Caco-2 (cell line): ENCODE data around the gene H6PD. TPM values are rescaled to one million over a fixed set of nuclear protein-coding genes. Genes with fewer than 3 reads are reported as not detected.
A peak's percentile ranks its signal among the peaks of the same experiment; 100 is the strongest.

Experiments
- BruUV-seq: library from RNA; stranded (reverse); fragments of 400-500 nt; replicated peaks from 2 replicates; lab custom pipeline; 2021; lab: Mats Ljungman, UMichigan
- CTCF ChIA-PET: fragments of 300-600 bp; sonication (Branson Sonifier 250); formaldehyde crosslinking; loops from one replicate; lab custom pipeline; 2022; ENCODE audit warnings: antibody characterized with exemption; lab: Charles Lee
- POLR2A ChIA-PET: fragments of 300-600 bp; sonication (Branson Sonifier 250); formaldehyde crosslinking; loops from one replicate; lab custom pipeline; 2022; ENCODE audit warnings: antibody characterized with exemption; lab: Charles Lee
- DNase-seq, 2 experiments: peaks; one replicate each; pipeline versions ENCODE4 v3.0.0 to v3.0.0-alpha.2; 2020 to 2022
- H3K27me3 ChIP-seq: replicated peaks from 2 replicates; pipeline ENCODE4 v1.6.0; 2011; ENCODE audit warnings: low read length; ENCODE audit not compliant: control insufficient read depth, insufficient read depth
- H3K36me3 ChIP-seq: 2 replicates; pipeline ENCODE4 v1.5.1; 2011; ENCODE audit warnings: low read length; ENCODE audit not compliant: control insufficient read depth, insufficient read depth
- H3K4me1 ChIP-seq: fragments of 250-450 bp; sonication (Bioruptor Pico); 2 replicates; pipeline ENCODE4 v1.5.1; 2020; ENCODE audit warnings: mild to moderate bottlenecking
- H3K4me3 ChIP-seq: 2 replicates; pipeline ENCODE4 v1.5.1; 2011; ENCODE audit warnings: low read depth, mild to moderate bottlenecking, control low read depth, low read length
- H3K9me3 ChIP-seq: fragments of 250-450 bp; sonication (Bioruptor Pico); 2 replicates; pipeline ENCODE4 v1.5.1; 2020; ENCODE audit warnings: mild to moderate bottlenecking, moderate library complexity
- H3K27ac Mint-ChIP-seq: one replicate; pipeline ENCODE4 v1.8.0; 2022; ENCODE audit warnings: mixed read lengths; ENCODE audit not compliant: unreplicated experiment
- H3K27me3 Mint-ChIP-seq: one replicate; pipeline ENCODE4 v1.8.0; 2022; ENCODE audit warnings: mixed read lengths; ENCODE audit not compliant: insufficient read depth, unreplicated experiment
- H3K36me3 Mint-ChIP-seq: one replicate; pipeline ENCODE4 v1.8.0; 2022; ENCODE audit warnings: mild to moderate bottlenecking, mixed read lengths; ENCODE audit not compliant: insufficient read depth, unreplicated experiment
- H3K4me1 Mint-ChIP-seq: one replicate; pipeline ENCODE4 v1.8.0; 2022; ENCODE audit warnings: low read depth, mixed read lengths; ENCODE audit not compliant: unreplicated experiment
- H3K4me3 Mint-ChIP-seq: one replicate; pipeline ENCODE4 v1.8.0; 2022; ENCODE audit warnings: mild to moderate bottlenecking, moderate library complexity, mixed read lengths; ENCODE audit not compliant: unreplicated experiment
- H3K9me3 Mint-ChIP-seq: one replicate; pipeline ENCODE4 v1.8.0; 2022; ENCODE audit warnings: mixed read lengths; ENCODE audit not compliant: unreplicated experiment
- intact Hi-C: fragments of 100-400 bp; cut with micrococcal nuclease; formaldehyde crosslinking; loops from one replicate; pipeline ENCODE4 v1.10.0; 2022; ENCODE audit not compliant: unreplicated experiment
- total RNA-seq: library from RNA; stranded (reverse); gene quantifications from 2 replicates; pipeline ENCODE4 v1.2.3, GENCODE V29; 2022
- TF ChIP-seq, protein P1 (sequence below), 2 experiments: fragments of 200-600 bp in 1 of 2; IDR thresholded peaks; 1 replicate in 1 of 2; 2 replicates in 1 of 2; pipeline versions ENCODE4 v1.5.1 to v1.8.0; 2011 to 2022; ENCODE audit warnings: antibody characterized with exemption in 1 of 2, control low read depth in 1 of 2, inconsistent platforms in 1 of 2, low read depth in 1 of 2, low read length in 1 of 2, mild to moderate bottlenecking in 1 of 2, moderate library complexity in 1 of 2; ENCODE audit not compliant: insufficient read depth in 1 of 2, severe bottlenecking in 1 of 2, unreplicated experiment in 1 of 2

Gene H6PD
- total RNA-seq, 1 experiment from 2014 or later, result 13.0 TPM

DNA sequence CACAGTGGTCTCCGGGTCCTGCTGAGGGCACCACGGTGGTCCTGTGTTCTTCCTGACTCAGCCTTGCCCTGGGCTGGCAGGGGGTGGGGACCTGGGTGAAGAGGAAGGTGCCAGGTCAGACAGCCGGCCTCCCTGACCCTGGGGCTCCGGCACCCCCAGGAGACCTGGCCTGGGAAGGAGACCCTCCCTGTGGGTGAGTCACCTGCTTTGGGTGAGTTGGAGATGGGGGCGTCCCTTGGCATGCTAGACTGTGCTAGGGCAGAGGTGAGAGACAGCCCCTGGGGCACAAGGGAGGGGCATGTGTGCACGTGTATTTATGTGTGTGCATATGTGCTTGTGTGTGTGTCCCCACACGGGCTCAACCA, 81.5 kb downstream of the H6PD start:
- DNase-seq, result no peak
- no peak overlapping the region for H3K4me3 ChIP-seq
- no peaks in the 10 kb centered on the region for H3K9me3 Mint-ChIP-seq
- peaks cover 7% of the 10 kb centered on the region; the same call in 1 of the 2 replicates for H3K4me1 ChIP-seq
- H3K27ac Mint-ChIP-seq, result peak overlapping the region; percentile 63
- intact Hi-C loops, result no loop called here
- no peaks in the 10 kb centered on the region for H3K9me3 ChIP-seq
- no peak overlapping the region for H3K4me3 Mint-ChIP-seq
- POLR2A ChIA-PET, result no interaction called here
- no peaks in the 10 kb centered on the region for H3K27me3 ChIP-seq
- H3K36me3 ChIP-seq, result no peaks in the 10 kb centered on the region
- no peaks in the 10 kb centered on the region for H3K27me3 Mint-ChIP-seq
- CTCF ChIA-PET, result no interaction called here
- no TSS peak for BruUV-seq
- H3K36me3 Mint-ChIP-seq, result no peaks in the 10 kb centered on the region
- H3K4me1 Mint-ChIP-seq, result peaks cover 6% of the 10 kb centered on the region
- TF ChIP-seq, protein P1, sequence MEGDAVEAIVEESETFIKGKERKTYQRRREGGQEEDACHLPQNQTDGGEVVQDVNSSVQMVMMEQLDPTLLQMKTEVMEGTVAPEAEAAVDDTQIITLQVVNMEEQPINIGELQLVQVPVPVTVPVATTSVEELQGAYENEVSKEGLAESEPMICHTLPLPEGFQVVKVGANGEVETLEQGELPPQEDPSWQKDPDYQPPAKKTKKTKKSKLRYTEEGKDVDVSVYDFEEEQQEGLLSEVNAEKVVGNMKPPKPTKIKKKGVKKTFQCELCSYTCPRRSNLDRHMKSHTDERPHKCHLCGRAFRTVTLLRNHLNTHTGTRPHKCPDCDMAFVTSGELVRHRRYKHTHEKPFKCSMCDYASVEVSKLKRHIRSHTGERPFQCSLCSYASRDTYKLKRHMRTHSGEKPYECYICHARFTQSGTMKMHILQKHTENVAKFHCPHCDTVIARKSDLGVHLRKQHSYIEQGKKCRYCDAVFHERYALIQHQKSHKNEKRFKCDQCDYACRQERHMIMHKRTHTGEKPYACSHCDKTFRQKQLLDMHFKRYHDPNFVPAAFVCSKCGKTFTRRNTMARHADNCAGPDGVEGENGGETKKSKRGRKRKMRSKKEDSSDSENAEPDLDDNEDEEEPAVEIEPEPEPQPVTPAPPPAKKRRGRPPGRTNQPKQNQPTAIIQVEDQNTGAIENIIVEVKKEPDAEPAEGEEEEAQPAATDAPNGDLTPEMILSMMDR (IDR thresholded peaks at IDR 0.05; ENCODE audit: insufficient read depth in 1 of 2, low read depth in 1 of 2, low read length in 1 of 2, severe bottlenecking in 1 of 2, unreplicated experiment in 1 of 2), result no peak

DNA sequence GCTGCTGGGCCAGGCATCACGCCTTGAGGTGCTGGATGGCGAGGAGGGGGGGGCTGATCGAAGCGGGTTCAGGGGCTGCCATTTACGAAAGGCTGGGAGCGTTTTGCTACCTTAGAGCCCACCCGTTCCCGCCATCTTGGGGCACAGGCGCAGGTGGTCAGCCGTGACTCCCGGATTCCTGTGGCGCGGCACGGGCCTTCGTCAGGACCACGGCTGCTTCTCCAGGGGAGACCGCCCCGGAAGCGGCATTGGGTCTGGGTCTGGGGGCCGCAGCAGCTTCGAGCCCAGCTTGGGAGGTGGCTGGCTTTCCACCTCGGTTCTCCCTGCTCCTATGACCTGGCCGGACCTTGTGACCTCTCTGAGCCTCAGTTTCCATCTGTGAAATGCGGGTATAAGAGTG, 81.9 kb downstream of the H6PD start:
- CTCF ChIA-PET, result no interaction called here
- H3K9me3 ChIP-seq, result no peaks in the 10 kb centered on the region
- POLR2A ChIA-PET, result no interaction called here
- TF ChIP-seq, protein P1 (IDR thresholded peaks at IDR 0.05; ENCODE audit: insufficient read depth in 1 of 2, low read depth in 1 of 2, low read length in 1 of 2, severe bottlenecking in 1 of 2, unreplicated experiment in 1 of 2), result no peak
- no peak overlapping the region for H3K4me3 ChIP-seq
- Mint-ChIP-seq H3K9me3 (no peaks in the 10 kb centered on the region), H3K27ac (no peak overlapping the region), H3K36me3 (no peaks in the 10 kb centered on the region), H3K4me1 (peaks cover 9% of the 10 kb centered on the region), H3K27me3 (no peaks in the 10 kb centered on the region), H3K4me3 (no peak overlapping the region)
- H3K27me3 ChIP-seq, result no peaks in the 10 kb centered on the region
- intact Hi-C loops, result no loop called here
- H3K4me1 ChIP-seq, result peaks cover 7% of the 10 kb centered on the region; the same call in 1 of the 2 replicates
- no peak for DNase-seq
- H3K36me3 ChIP-seq, result no peaks in the 10 kb centered on the region
- BruUV-seq, result no TSS peak

- Mint-ChIP-seq H3K4me3 (no peak overlapping the region), H3K27me3 (no peaks in the 10 kb centered on the region), H3K27ac (no peak overlapping the region), H3K36me3 (no peaks in the 10 kb centered on the region), H3K4me1 (peaks cover 9% of the 10 kb centered on the region), H3K9me3 (no peaks in the 10 kb centered on the region)
- H3K4me3 ChIP-seq, result no peak overlapping the region
- no peaks in the 10 kb centered on the region for H3K9me3 ChIP-seq
- H3K36me3 ChIP-seq, result no peaks in the 10 kb centered on the region
- intact Hi-C loops, result no loop called here
- DNase-seq, result no peak
- peaks cover 2% of the 10 kb centered on the region; the same call in 1 of the 2 replicates for H3K4me1 ChIP-seq
- no peaks in the 10 kb centered on the region for H3K27me3 ChIP-seq
- CTCF ChIA-PET, result interaction anchor here (0.6 kb wide), 1 partner anchor 148 kb away, joined by 3 read pairs; no protein-coding TSS in a partner anchor
- BruUV-seq, result no TSS peak
- POLR2A ChIA-PET, result no interaction called here
- TF ChIP-seq, protein P1 (IDR thresholded peaks at IDR 0.05; ENCODE audit: insufficient read depth in 1 of 2, low read depth in 1 of 2, low read length in 1 of 2, severe bottlenecking in 1 of 2, unreplicated experiment in 1 of 2), result no peak
Measured at GRCh38 chr1:9317072-9317471, 82.5 kb downstream of the H6PD start.
